ENCODE measurements around the gene USP2. TPM values are rescaled to one million over a fixed set of nuclear protein-coding genes. Genes with fewer than 3 reads are reported as not detected.

The USP2 gene
- total and polyA plus RNA-seq, 4 experiments from 2014 or later = 0.17 to 0.22 (median 0.21) TPM; not detected in 1

DNA sequence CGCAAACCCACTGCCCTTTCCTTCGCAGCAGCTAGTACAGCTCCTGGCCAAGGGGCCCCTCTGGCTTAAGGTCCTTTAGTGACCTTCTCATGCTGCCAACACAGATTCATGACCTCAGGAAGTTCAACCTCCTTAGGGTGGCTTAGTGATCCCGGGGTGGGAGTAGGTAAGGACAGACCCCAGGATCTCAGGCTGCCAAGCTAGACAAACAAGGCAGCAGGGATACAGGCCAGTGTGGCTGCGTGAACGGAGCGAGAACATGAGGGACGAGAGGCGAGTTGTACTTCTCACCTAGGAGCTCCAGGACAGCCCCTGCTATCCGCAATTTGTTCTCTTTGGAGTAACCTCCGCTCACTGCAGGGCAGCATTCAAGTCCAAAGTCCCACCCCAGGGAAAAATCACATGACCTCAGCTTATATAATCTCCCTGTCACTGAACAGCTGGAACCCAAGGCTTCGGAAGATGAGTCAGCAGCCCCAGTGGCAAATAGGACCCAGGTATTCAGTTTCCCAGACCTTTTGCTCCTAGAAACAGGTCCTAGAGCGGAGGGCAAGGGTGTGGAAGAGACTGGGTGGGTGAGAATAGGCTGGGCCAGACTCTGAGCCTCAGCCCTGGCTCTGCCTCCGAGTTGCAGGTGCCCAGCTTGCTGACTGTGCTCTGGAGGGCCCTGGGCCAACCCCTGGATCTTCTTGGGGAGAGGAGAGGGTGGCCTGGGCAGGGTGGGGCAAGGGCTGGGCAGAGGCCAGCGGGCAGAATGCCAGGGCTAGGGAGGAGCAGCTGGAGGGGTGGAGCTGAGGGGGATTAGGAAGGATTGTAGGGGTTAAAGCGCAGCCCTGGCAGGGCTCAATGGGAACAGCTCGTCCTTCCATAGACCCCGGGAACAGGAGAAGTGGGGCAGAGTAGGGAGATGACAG lies 13.1 kb downstream of the USP2 start:
- Mint-ChIP-seq H3K36me3 (no peaks in the 10 kb centered on the region), H3K9me3 (no peaks in the 10 kb centered on the region), H3K27ac (no peak overlapping the region), H3K4me3 (no peak overlapping the region), H3K27me3 (peaks cover 26 to 42% of the 10 kb centered on the region in 2 donors), H3K4me1 (peaks cover 7 to 19% (median 14%) of the 10 kb centered on the region in 4 donors)
- H3K9me3 ChIP-seq (ENCODE audit: control insufficient read depth in 1 of 2, low read length in 2 of 2) = no peaks in the 10 kb centered on the region
- no peak overlapping the region for H3K27ac ChIP-seq (ENCODE audit: low read depth, low read length)
- intact Hi-C loops (cut with micrococcal nuclease) = no loop called here
- ChIA-PET POLR2A (ENCODE audit: partially characterized antibody) (no interaction called here), CTCF (ENCODE audit: partially characterized antibody) (interaction anchor here (1.1 to 4.0 kb wide), 3 partner anchors 12 to 15 kb away, joined by 3 to 25 read pairs (median 4); partner anchors contain the start of gene USP2)
- H3K4me1 ChIP-seq (ENCODE audit: insufficient read depth, low read length) = peaks cover 20% of the 10 kb centered on the region
- H3K4me3 ChIP-seq (ENCODE audit: low read length in 2 of 2) = no peak overlapping the region
- H3K27me3 ChIP-seq (ENCODE audit: insufficient read depth, low read length) = peaks cover 21% of the 10 kb centered on the region
- H3K36me3 ChIP-seq (ENCODE audit: insufficient read depth, low read length) = no peaks in the 10 kb centered on the region
- no peak for DNase-seq

DNA sequence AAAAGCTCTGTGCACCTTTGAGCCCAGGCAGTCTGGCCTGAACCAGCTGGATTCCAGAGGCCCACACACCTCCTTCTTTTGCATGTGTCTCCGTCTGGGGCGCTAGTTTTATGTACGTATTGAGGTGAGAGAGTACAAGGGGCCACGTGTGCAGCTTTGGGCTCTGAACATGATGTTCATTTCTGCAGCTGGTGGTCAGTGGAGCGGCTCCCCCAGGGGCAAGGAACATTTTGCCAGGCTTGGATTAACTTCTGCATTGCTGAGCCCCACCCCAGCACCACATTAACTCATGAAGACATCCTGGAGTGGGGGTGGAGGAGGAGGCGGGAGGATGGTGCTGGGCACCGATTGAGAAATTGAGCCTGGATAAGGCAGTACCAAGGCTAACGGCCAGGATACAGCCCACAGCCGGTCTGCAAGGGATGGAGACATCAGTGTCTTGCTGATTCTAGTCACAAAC lies 13.8 kb downstream of the USP2 start:
- Histone ChIP-seq H3K27me3 (ENCODE audit: insufficient read depth, low read length) (peaks cover 21% of the 10 kb centered on the region), H3K4me3 (ENCODE audit: low read length in 2 of 2) (no peak overlapping the region), H3K4me1 (ENCODE audit: insufficient read depth, low read length) (peaks cover 19% of the 10 kb centered on the region), H3K27ac (ENCODE audit: low read depth, low read length) (no peak overlapping the region), H3K36me3 (ENCODE audit: insufficient read depth, low read length) (no peaks in the 10 kb centered on the region), H3K9me3 (ENCODE audit: control insufficient read depth in 1 of 2, low read length in 2 of 2) (no peaks in the 10 kb centered on the region)
- peaks cover 9 to 23% (median 15%) of the 10 kb centered on the region in 4 donors for H3K4me1 Mint-ChIP-seq
- H3K27me3 Mint-ChIP-seq = peaks cover 27 to 45% of the 10 kb centered on the region in 2 donors
- H3K4me3 Mint-ChIP-seq = no peak overlapping the region
- ChIA-PET POLR2A (ENCODE audit: partially characterized antibody) (no interaction called here), CTCF (ENCODE audit: partially characterized antibody) (interaction anchor here (1.2 to 4.0 kb wide), 2 partner anchors 12 to 14 kb away, joined by 4 to 25 read pairs; no protein-coding TSS in a partner anchor)
- intact Hi-C loops (cut with micrococcal nuclease) = no loop called here
- H3K9me3 Mint-ChIP-seq = no peaks in the 10 kb centered on the region
- no peaks in the 10 kb centered on the region for H3K36me3 Mint-ChIP-seq
- H3K27ac Mint-ChIP-seq = no peak overlapping the region
- no peak for DNase-seq

DNA sequence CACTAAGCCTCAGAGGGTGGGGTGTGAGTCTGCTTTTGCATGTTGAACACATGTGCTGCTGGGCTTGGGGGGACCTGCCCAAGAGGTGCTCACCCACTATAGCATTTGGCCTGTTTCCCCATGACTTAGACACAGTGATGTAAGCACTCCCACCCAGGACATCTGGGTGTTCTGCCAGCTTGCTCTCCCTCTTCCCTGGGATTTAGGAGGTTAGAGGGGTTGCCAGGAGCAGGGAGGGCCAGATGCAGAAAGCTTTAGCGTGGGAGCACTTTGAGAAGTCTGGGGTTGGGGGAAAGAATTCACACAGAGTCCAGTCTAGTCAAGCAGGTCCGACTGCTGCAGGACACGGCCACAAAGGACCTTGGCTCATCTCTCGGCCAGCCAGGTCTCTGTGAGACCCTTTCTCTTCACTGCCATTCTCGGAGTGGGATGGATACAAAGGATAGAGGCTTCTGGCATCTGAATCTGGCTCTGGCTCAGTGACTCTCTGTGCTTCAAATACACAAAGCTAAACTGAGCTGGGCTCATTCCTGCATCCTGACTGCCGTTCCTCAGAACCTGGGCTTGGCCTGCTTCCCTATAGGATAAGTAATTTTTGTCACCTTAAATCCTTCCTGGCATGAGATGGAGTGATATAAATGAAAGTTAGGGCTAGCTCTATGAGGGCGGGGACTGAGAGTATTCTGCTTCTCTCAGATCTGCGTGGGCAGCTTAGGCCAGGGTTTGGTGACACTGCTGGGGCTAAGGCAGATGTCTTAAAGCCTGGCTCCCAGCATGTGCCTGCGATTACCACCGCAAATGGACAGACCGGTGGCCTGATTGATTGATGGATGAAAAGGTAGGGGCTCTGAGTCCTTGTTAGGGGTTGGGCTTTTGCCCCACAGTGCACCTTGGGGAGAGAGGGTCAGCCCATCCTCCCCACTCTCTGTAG lies 14.5 kb downstream of the USP2 start:
- no peak overlapping the region for H3K27ac Mint-ChIP-seq
- Histone ChIP-seq H3K27me3 (ENCODE audit: insufficient read depth, low read length) (peaks cover 21% of the 10 kb centered on the region), H3K4me1 (ENCODE audit: insufficient read depth, low read length) (peaks cover 19% of the 10 kb centered on the region), H3K36me3 (ENCODE audit: insufficient read depth, low read length) (no peaks in the 10 kb centered on the region), H3K4me3 (ENCODE audit: low read length in 2 of 2) (no peak overlapping the region), H3K27ac (ENCODE audit: low read depth, low read length) (no peak overlapping the region), H3K9me3 (ENCODE audit: control insufficient read depth in 1 of 2, low read length in 2 of 2) (no peaks in the 10 kb centered on the region)
- DNase-seq = no peak
- ChIA-PET POLR2A (ENCODE audit: partially characterized antibody) (no interaction called here), CTCF (ENCODE audit: partially characterized antibody) (interaction anchor here (1.2 to 4.0 kb wide), 2 partner anchors 11 to 13 kb away, joined by 4 to 25 read pairs; no protein-coding TSS in a partner anchor)
- H3K9me3 Mint-ChIP-seq = no peaks in the 10 kb centered on the region
- peaks cover 28 to 49% of the 10 kb centered on the region in 2 donors for H3K27me3 Mint-ChIP-seq
- peaks cover 9 to 30% (median 15%) of the 10 kb centered on the region in 4 donors for H3K4me1 Mint-ChIP-seq
- intact Hi-C loops (cut with micrococcal nuclease) = no loop called here
- no peak overlapping the region for H3K4me3 Mint-ChIP-seq
- H3K36me3 Mint-ChIP-seq = no peaks in the 10 kb centered on the region

DNA sequence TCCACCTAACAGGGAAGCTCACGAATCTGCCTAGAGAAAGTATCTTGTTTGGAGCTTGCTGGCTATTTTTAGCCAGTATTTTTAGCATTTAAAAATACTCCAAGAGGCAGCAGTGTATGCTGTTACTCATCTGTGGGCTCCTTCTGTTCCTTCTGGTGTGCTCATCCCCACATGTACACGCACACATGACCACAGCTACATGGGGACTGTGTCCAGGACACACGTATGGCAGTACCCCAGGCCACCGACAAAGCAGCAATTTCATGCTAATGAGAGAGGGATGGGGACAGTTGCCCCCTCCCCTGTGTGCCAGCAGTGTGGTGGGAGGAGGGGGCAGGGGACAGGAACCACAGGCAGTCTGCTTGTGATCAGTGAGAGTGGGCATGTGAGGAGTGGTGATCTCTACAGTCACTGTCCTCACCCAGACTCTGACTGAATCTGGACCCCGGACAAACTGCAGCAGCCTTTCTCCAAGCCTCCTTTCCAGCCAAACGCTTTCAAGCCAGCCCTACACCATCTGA lies 16.4 kb downstream of the USP2 start:
- Mint-ChIP-seq H3K9me3 (no peaks in the 10 kb centered on the region), H3K36me3 (no peaks in the 10 kb centered on the region), H3K4me3 (peak overlapping the region in 4 of 8 donors; percentile 36 to 95 (median 84)), H3K27ac (no peak overlapping the region), H3K27me3 (peaks cover 28 to 46% of the 10 kb centered on the region in 2 donors), H3K4me1 (peaks cover 6 to 23% (median 10%) of the 10 kb centered on the region in 4 donors)
- Histone ChIP-seq H3K36me3 (ENCODE audit: insufficient read depth, low read length) (no peaks in the 10 kb centered on the region), H3K4me1 (ENCODE audit: insufficient read depth, low read length) (peaks cover 9% of the 10 kb centered on the region), H3K9me3 (ENCODE audit: control insufficient read depth in 1 of 2, low read length in 2 of 2) (no peaks in the 10 kb centered on the region), H3K27me3 (ENCODE audit: insufficient read depth, low read length) (peaks cover 21% of the 10 kb centered on the region), H3K4me3 (ENCODE audit: low read length in 2 of 2) (no peak overlapping the region), H3K27ac (ENCODE audit: low read depth, low read length) (no peak overlapping the region)
- DNase-seq = no peak
- ChIA-PET CTCF (ENCODE audit: partially characterized antibody) (interaction anchor here (0.8 to 1.5 kb wide), 3 partner anchors 9 to 16 kb away, joined by 3 to 12 read pairs (median 6); partner anchors contain the start of gene USP2), POLR2A (ENCODE audit: partially characterized antibody) (no interaction called here)
- intact Hi-C loops (cut with micrococcal nuclease) = no loop called here

DNA sequence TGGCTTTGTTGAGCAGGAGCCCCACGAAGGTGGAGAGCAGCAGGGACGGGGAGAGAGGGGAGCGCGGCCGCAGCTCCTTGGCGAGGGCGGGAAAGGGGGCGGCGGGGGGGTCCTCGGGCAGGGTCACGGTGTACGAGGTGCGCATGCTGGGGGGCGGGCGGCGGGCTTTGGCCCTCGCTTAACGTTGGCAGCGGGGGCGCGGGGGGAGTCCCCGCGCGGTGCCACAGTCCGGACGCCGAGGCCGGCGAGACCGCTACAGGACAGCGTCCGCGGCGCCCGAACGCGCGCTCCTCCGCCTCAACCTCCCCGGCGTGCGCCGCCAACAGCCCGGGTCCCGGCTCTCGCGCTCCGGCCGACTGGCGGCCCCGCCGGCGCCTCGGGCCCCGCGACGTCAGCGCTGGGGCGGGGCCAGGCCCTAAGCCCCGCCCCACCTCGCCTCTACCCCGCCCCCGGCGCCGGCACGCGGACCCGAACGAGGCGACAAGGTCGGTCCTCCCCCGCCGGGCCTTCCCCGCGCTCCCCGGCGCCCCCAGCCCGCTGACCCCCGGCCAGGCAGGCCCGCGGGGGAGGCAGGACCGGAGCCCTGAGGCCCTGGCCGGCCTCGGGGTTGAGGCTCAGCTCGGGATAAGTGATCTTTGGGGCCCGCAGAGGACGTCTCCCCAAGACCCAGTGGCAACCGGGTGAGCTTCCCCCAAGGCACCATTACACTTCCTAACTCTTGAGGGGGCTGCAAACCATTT lies 17.5 kb downstream of the USP2 start:
- Mint-ChIP-seq H3K4me1 (peaks cover 5 to 20% (median 9%) of the 10 kb centered on the region in 4 donors), H3K4me3 (peak overlapping the region; percentile 50 to 95 (median 78)), H3K27me3 (peaks cover 28 to 36% of the 10 kb centered on the region in 2 donors), H3K9me3 (no peaks in the 10 kb centered on the region), H3K27ac (peak overlapping the region in 1 of 7 donors; percentile 41), H3K36me3 (no peaks in the 10 kb centered on the region)
- CTCF ChIA-PET (ENCODE audit: partially characterized antibody) = interaction anchor here (0.8 to 1.5 kb wide), 3 partner anchors 8 to 17 kb away, joined by 3 to 12 read pairs (median 6); partner anchors contain the start of gene USP2
- no peaks in the 10 kb centered on the region for H3K36me3 ChIP-seq (ENCODE audit: insufficient read depth, low read length)
- peaks cover 7% of the 10 kb centered on the region for H3K4me1 ChIP-seq (ENCODE audit: insufficient read depth, low read length)
- POLR2A ChIA-PET (ENCODE audit: partially characterized antibody) = interaction anchor here (0.9 kb wide), 1 partner anchor 17 kb away, joined by 3 read pairs; no protein-coding TSS in a partner anchor
- H3K9me3 ChIP-seq (ENCODE audit: control insufficient read depth in 1 of 2, low read length in 2 of 2) = no peaks in the 10 kb centered on the region
- intact Hi-C loops (cut with micrococcal nuclease) = no loop called here
- peaks cover 21% of the 10 kb centered on the region for H3K27me3 ChIP-seq (ENCODE audit: insufficient read depth, low read length)
- H3K27ac ChIP-seq (ENCODE audit: low read depth, low read length) = no peak overlapping the region
- H3K4me3 ChIP-seq (ENCODE audit: low read length in 2 of 2) = no peak overlapping the region
- peak in 4 of 5 donors; percentile 36 to 60 (median 45) for DNase-seq

DNA sequence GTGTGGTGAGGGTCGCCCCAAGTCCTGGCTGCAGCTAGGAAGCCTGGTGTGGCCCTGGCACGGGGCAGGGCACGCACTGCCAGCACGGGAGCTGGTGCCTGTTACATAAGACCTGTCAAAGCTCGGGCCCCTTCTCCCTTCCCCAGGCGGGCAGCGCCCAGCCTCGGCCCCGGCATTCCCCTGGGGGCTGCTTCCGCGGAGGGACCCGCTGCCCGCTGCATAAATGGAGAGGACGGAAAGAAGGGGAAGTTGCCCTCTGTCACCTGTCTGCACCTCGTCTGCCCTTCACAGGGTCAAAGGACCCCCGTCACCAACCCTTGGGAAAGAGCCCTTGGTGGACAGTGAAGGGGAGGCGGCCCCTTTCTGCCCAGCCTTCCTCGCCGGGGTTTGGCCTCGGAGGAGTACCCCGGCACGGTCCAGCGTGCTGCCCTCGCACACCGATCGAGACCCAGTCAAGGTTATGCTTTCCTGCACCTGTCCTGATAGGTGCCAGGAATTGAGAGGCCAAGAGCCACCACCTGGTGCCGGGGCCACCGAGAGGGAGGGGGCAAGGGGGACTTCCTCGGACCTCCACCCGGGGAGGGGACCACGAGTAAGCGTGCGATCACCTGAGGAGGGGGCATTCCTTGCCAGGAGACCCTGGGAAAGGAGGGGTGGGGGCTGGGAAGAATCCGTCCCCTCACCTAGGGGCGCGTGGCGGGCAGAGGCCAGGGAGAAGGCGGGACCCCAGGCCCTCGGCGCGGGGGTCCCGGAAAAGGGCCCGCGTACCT lies 18.2 kb downstream of the USP2 start:
- Mint-ChIP-seq H3K36me3 (no peaks in the 10 kb centered on the region), H3K27ac (peak overlapping the region in 1 of 7 donors; percentile 17), H3K9me3 (no peaks in the 10 kb centered on the region), H3K4me1 (peaks cover 5 to 20% (median 9%) of the 10 kb centered on the region in 4 donors), H3K27me3 (peaks cover 28 to 36% of the 10 kb centered on the region in 2 donors), H3K4me3 (peak overlapping the region in 6 of 8 donors; percentile 36 to 75 (median 50))
- no peak overlapping the region for H3K27ac ChIP-seq (ENCODE audit: low read depth, low read length)
- H3K9me3 ChIP-seq (ENCODE audit: control insufficient read depth in 1 of 2, low read length in 2 of 2) = no peaks in the 10 kb centered on the region
- ChIA-PET POLR2A (ENCODE audit: partially characterized antibody) (no interaction called here), CTCF (ENCODE audit: partially characterized antibody) (no interaction called here)
- peaks cover 16% of the 10 kb centered on the region for H3K27me3 ChIP-seq (ENCODE audit: insufficient read depth, low read length)
- no peaks in the 10 kb centered on the region for H3K36me3 ChIP-seq (ENCODE audit: insufficient read depth, low read length)
- no peak overlapping the region for H3K4me3 ChIP-seq (ENCODE audit: low read length in 2 of 2)
- intact Hi-C loops (cut with micrococcal nuclease) = no loop called here
- peaks cover 7% of the 10 kb centered on the region for H3K4me1 ChIP-seq (ENCODE audit: insufficient read depth, low read length)
- no peak for DNase-seq

All from CD4-positive, alpha-beta memory T cell (primary cell).